Measurements from ENCODE around the gene PROSER2. TPM values are rescaled to one million over a fixed set of nuclear protein-coding genes. Genes with fewer than 3 reads are reported as not detected.

PROSER2 gene
- total RNA-seq, 1 experiment from 2014 or later = 10.6 TPM

- Histone ChIP-seq H3K79me1 (ENCODE audit: insufficient read depth, low read depth, low read length, poor library complexity, severe bottlenecking) (no peaks in the 10 kb centered on the region), H3K4ac (ENCODE audit: low read depth, low read length) (no peak overlapping the region), H2BK12ac (ENCODE audit: insufficient read length, low read depth, low read length) (no peak overlapping the region), H4K20me1 (ENCODE audit: control insufficient read depth, insufficient read depth, insufficient read length) (no peaks in the 10 kb centered on the region), H3K56ac (ENCODE audit: insufficient read length, low read depth, low read length) (no peak overlapping the region), H2BK20ac (ENCODE audit: low read depth, low read length, poor library complexity, severe bottlenecking) (no peak overlapping the region), H3K27ac (ENCODE audit: insufficient read length, low read depth, low read length) (no peak overlapping the region), H4K5ac (ENCODE audit: insufficient read length, low read depth, low read length) (no peak overlapping the region), H3K23me2 (ENCODE audit: insufficient read length, low read depth, low read length, poor library complexity, severe bottlenecking) (no peaks in the 10 kb centered on the region), H4K8ac (replicated peaks; ENCODE audit: insufficient read length, low read depth, low read length) (no peak overlapping the region), H3K4me1 (ENCODE audit: insufficient read depth, low read length) (peaks cover 6% of the 10 kb centered on the region; the same call in 1 of the 2 replicates), H2BK5ac (ENCODE audit: insufficient read length, low read length) (no peak overlapping the region), H3K23ac (ENCODE audit: insufficient read length, low read depth, low read length) (no peak overlapping the region), H4K91ac (ENCODE audit: insufficient read length, low read depth, low read length) (no peak overlapping the region), H3K14ac (ENCODE audit: insufficient read depth, low read length) (no peak overlapping the region), H3K79me2 (ENCODE audit: insufficient read depth, low read length) (no peaks in the 10 kb centered on the region), H2AFZ (ENCODE audit: low read length) (no peak overlapping the region), H3K9me3 (ENCODE audit: control insufficient read depth, low read depth, low read length) (no peaks in the 10 kb centered on the region), H2AK5ac (ENCODE audit: insufficient read length, low read length) (no peak overlapping the region), H3K9ac (ENCODE audit: extremely low read depth, insufficient read length, low read length) (no peak overlapping the region), H3K18ac (ENCODE audit: insufficient read length, low read depth, low read length) (no peak overlapping the region), H2BK15ac (ENCODE audit: low read depth, low read length) (no peak overlapping the region), H3K4me2 (ENCODE audit: insufficient read depth, insufficient read length, low read length) (no peak overlapping the region), H2BK120ac (ENCODE audit: low read depth, low read length, poor library complexity, severe bottlenecking) (no peak overlapping the region), H3T11ph (ENCODE audit: low read length) (no peak overlapping the region), H3K27me3 (ENCODE audit: insufficient read depth, low read length) (no peaks in the 10 kb centered on the region)
- no peaks in the 10 kb centered on the region for H3K9me3 Mint-ChIP-seq
- no peaks in the 10 kb centered on the region for H3K27me3 Mint-ChIP-seq (ENCODE audit: low read depth)
- no peak overlapping the region for H3K4me3 Mint-ChIP-seq
- peaks cover 31 to 33% of the 10 kb centered on the region in 2 experiments for H3K4me1 Mint-ChIP-seq
- TF ChIP-seq, protein P1, sequence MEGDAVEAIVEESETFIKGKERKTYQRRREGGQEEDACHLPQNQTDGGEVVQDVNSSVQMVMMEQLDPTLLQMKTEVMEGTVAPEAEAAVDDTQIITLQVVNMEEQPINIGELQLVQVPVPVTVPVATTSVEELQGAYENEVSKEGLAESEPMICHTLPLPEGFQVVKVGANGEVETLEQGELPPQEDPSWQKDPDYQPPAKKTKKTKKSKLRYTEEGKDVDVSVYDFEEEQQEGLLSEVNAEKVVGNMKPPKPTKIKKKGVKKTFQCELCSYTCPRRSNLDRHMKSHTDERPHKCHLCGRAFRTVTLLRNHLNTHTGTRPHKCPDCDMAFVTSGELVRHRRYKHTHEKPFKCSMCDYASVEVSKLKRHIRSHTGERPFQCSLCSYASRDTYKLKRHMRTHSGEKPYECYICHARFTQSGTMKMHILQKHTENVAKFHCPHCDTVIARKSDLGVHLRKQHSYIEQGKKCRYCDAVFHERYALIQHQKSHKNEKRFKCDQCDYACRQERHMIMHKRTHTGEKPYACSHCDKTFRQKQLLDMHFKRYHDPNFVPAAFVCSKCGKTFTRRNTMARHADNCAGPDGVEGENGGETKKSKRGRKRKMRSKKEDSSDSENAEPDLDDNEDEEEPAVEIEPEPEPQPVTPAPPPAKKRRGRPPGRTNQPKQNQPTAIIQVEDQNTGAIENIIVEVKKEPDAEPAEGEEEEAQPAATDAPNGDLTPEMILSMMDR (conservative IDR thresholded peaks at IDR 0.05) = no peak
- peaks cover 0 to 9% (median 1%) of the 10 kb centered on the region in 3 experiments; a peak in 2 of 7 replicates for H3K36me3 Mint-ChIP-seq (ENCODE audit: insufficient read depth in 1 of 3, low read depth in 3 of 3)
- H3K27ac Mint-ChIP-seq = no peak overlapping the region
- DNase-seq = no peak
- no CpG with 5 or more reads among the region's 9 CpGs for WGBS (ENCODE audit: extremely low coverage, insufficient read length, low lambda C conversion rate)
Observed at GRCh38 chr10:11871466-11871865, 48.3 kb downstream of the PROSER2 start.
